Superior temporal gyrus (tissue), 1 donor: ENCODE measurements around the gene BRD1.
"Not testable (repeated sequence)": the region's sequence is repeated elsewhere in the genome, so short reads cannot be mapped to it uniquely, and the experiment has no call there.

ENCODE experiments used
- DNase-seq: peaks from one replicate; pipeline ENCODE4 v3.0.0-alpha.2; 2016; ENCODE audit errors: extremely low spot score

Gene BRD1

GRCh38 chr22:49769691-49770546 lies 57.8 kb downstream of the BRD1 start:
- DNase-seq: no peak

GRCh38 chr22:49768951-49769690 lies 58.6 kb downstream of the BRD1 start:
- DNase-seq: no peak

- DNase-seq: no peak
Observed at GRCh38 chr22:49768077-49768910, 59.4 kb downstream of the BRD1 start.

- peak; percentile 44 for DNase-seq
Observed at GRCh38 chr22:49767355-49768062, 60.2 kb downstream of the BRD1 start.

- no peak for DNase-seq
Observed at GRCh38 chr22:49765951-49766350, 61.7 kb downstream of the BRD1 start.

GRCh38 chr22:49765091-49765771 lies 62.4 kb downstream of the BRD1 start:
- no peak for DNase-seq

- no peak for DNase-seq
Observed at GRCh38 chr22:49764127-49764581, 63.5 kb downstream of the BRD1 start.

- DNase-seq: no peak
Observed at GRCh38 chr22:49763696-49764095, 64.0 kb downstream of the BRD1 start.

- DNase-seq: no peak
Observed at GRCh38 chr22:49763138-49763537, 64.5 kb downstream of the BRD1 start.

GRCh38 chr22:49762571-49762970 lies 65.1 kb downstream of the BRD1 start:
- DNase-seq: not testable (repeated sequence)

- DNase-seq: no peak
Observed at GRCh38 chr22:49761836-49762235, 65.8 kb downstream of the BRD1 start.

- DNase-seq: no peak
Observed at GRCh38 chr22:49760630-49761571, 66.8 kb downstream of the BRD1 start.

GRCh38 chr22:49760280-49760629 lies 67.4 kb downstream of the BRD1 start:
- DNase-seq: no peak

- DNase-seq: no peak
Observed at GRCh38 chr22:49756676-49757075, 71.0 kb downstream of the BRD1 start.

- no peak for DNase-seq
Observed at GRCh38 chr22:49756201-49756600, 71.5 kb downstream of the BRD1 start.

- no peak for DNase-seq
Observed at GRCh38 chr22:49755631-49756001, 72.1 kb downstream of the BRD1 start.

- no peak for DNase-seq
Observed at GRCh38 chr22:49754696-49755630, 72.7 kb downstream of the BRD1 start.

GRCh38 chr22:49753961-49754695 lies 73.5 kb downstream of the BRD1 start:
- no peak for DNase-seq
